Trophoblast cell (in vitro differentiated cells and primary cell): Measurements from ENCODE around the gene ISCU.
"Not testable (repeated sequence)": the region's sequence is repeated elsewhere in the genome, so short reads cannot be mapped to it uniquely, and the experiment has no call there.

Source experiments
- DNase-seq, 2 donors: peaks; one replicate each; pipeline ENCODE4 v3.0.0-alpha.2; 2016
- H2AFZ ChIP-seq: 2 replicates; pipeline ENCODE4 v1.6.1; 2013; ENCODE audit warnings: low read length, moderate library complexity, mild to moderate bottlenecking; ENCODE audit not compliant: insufficient read depth, poor library complexity
- H2AK5ac ChIP-seq: 2 replicates; pipeline ENCODE4 v1.6.1; 2013; ENCODE audit warnings: mild to moderate bottlenecking, low read length
- H2BK120ac ChIP-seq: 2 replicates; pipeline ENCODE4 v1.6.1; 2013; ENCODE audit warnings: low read length, mild to moderate bottlenecking, moderate library complexity; ENCODE audit not compliant: insufficient read depth, poor library complexity
- H2BK12ac ChIP-seq: 2 replicates; pipeline ENCODE4 v1.6.1; 2013; ENCODE audit warnings: mild to moderate bottlenecking, low read length, moderate library complexity
- H2BK5ac ChIP-seq: 2 replicates; pipeline ENCODE4 v1.6.1; 2013; ENCODE audit warnings: low read length, low read depth, moderate library complexity, mild to moderate bottlenecking; ENCODE audit not compliant: poor library complexity
- H3K14ac ChIP-seq: 2 replicates; pipeline ENCODE4 v1.6.1; 2013; ENCODE audit warnings: mild to moderate bottlenecking, low read length
- H3K18ac ChIP-seq: 2 replicates; pipeline ENCODE4 v1.6.1; 2013; ENCODE audit warnings: mild to moderate bottlenecking, low read length
- H3K23ac ChIP-seq: 2 replicates; pipeline ENCODE4 v1.6.1; 2013; ENCODE audit warnings: low read length
- H3K27ac ChIP-seq: 2 replicates; pipeline ENCODE4 v1.5.1; 2013; ENCODE audit warnings: low read depth, mild to moderate bottlenecking, inconsistent platforms, low read length, moderate library complexity
- H3K27me3 ChIP-seq: 2 replicates; pipeline ENCODE4 v1.6.1; 2013; ENCODE audit warnings: inconsistent platforms, mild to moderate bottlenecking, low read length, moderate library complexity; ENCODE audit not compliant: insufficient read depth
- H3K36me3 ChIP-seq, 2 experiments: 1 replicate in 1 of 2; 2 replicates in 1 of 2; pipeline ENCODE4 v1.6.1; 2013; ENCODE audit warnings: low read length in 2 of 2, mild to moderate bottlenecking in 2 of 2, moderate library complexity in 1 of 2; ENCODE audit not compliant: insufficient read depth in 2 of 2, control insufficient read depth in 1 of 2
- H3K4ac ChIP-seq: 2 replicates; pipeline ENCODE4 v1.6.1; 2013; ENCODE audit warnings: low read depth, mild to moderate bottlenecking, low read length, moderate library complexity
- H3K4me1 ChIP-seq, 2 experiments: 1 replicate in 1 of 2; 2 replicates in 1 of 2; pipeline ENCODE4 v1.6.1; 2013; ENCODE audit warnings: low read length in 2 of 2, mild to moderate bottlenecking in 2 of 2, moderate library complexity in 1 of 2; ENCODE audit not compliant: insufficient read depth in 2 of 2, control insufficient read depth in 1 of 2
- H3K4me2 ChIP-seq: 2 replicates; pipeline ENCODE4 v1.6.1; 2013; ENCODE audit warnings: inconsistent platforms, mild to moderate bottlenecking, low read length, moderate library complexity
- H3K4me3 ChIP-seq: 2 replicates; pipeline ENCODE4 v1.5.1; 2013; ENCODE audit warnings: mild to moderate bottlenecking, low read depth, low read length, inconsistent platforms
- H3K79me1 ChIP-seq: one replicate; pipeline ENCODE4 v1.6.1; 2013; ENCODE audit warnings: low read length
- H3K79me2 ChIP-seq: 2 replicates; pipeline ENCODE4 v1.6.1; 2013; ENCODE audit warnings: low read length, mild to moderate bottlenecking; ENCODE audit not compliant: control insufficient read depth, insufficient read depth, poor library complexity
- H3K9ac ChIP-seq: 2 replicates; pipeline ENCODE4 v1.6.1; 2013; ENCODE audit warnings: mild to moderate bottlenecking, low read length
- H3K9me3 ChIP-seq: 2 replicates; pipeline ENCODE4 v1.6.1; 2013; ENCODE audit warnings: low read depth, mild to moderate bottlenecking, control low read depth, inconsistent platforms, low read length; ENCODE audit not compliant: insufficient read depth
- H4K12ac ChIP-seq: 2 replicates; pipeline ENCODE4 v1.6.1; 2013; ENCODE audit warnings: low read depth, mild to moderate bottlenecking, low read length, moderate library complexity
- H4K8ac ChIP-seq: 2 replicates; pipeline ENCODE4 v1.6.1; 2013; ENCODE audit warnings: low read depth, mild to moderate bottlenecking, low read length, moderate library complexity
- H4K91ac ChIP-seq: one replicate; pipeline ENCODE4 v1.6.1; 2013; ENCODE audit warnings: low read depth, mild to moderate bottlenecking, low read length, moderate library complexity
- WGBS: extraction: QIAGEN DNeasy Blood & Tissue Kit; methylation state at CpG from one replicate; pipeline ENCODE4 v1.1.7; 2013; ENCODE audit warnings: missing lambda C conversion rate; ENCODE audit not compliant: insufficient read length, insufficient coverage; ENCODE audit errors: extremely low coverage; 5-methylcytosine and 5-hydroxymethylcytosine counted together

The ISCU gene

GRCh38 chr12:108573317-108573716 is 10.9 kb downstream of the ISCU start:
- Histone ChIP-seq H2BK12ac (no peak overlapping the region), H3K4ac (no peak overlapping the region), H3K18ac (no peak overlapping the region), H3K79me2 (no peaks in the 10 kb centered on the region), H3K9me3 (peaks cover 1% of the 10 kb centered on the region), H3K27me3 (no peaks in the 10 kb centered on the region), H3K14ac (no peak overlapping the region), H3K36me3 (peaks cover 6 to 8% of the 10 kb centered on the region in 2 experiments), H2AFZ (no peak overlapping the region), H3K4me1 (peaks cover 0 to 5% of the 10 kb centered on the region in 2 experiments), H2AK5ac (no peak overlapping the region), H2BK5ac (no peak overlapping the region), H3K9ac (no peak overlapping the region), H2BK120ac (no peak overlapping the region), H4K12ac (no peak overlapping the region), H4K8ac (no peak overlapping the region), H3K79me1 (peaks cover 18% of the 10 kb centered on the region), H3K23ac (no peak overlapping the region), H4K91ac (no peak overlapping the region), H3K27ac (no peak overlapping the region), H3K4me3 (no peak overlapping the region), H3K4me2 (no peak overlapping the region)
- WGBS: no CpG with 5 or more reads among the region's 2 CpGs
- DNase-seq: no peak

- H3K79me1 ChIP-seq: peaks cover 26% of the 10 kb centered on the region
- H3K27me3 ChIP-seq, H4K12ac ChIP-seq, H3K18ac ChIP-seq, H2BK120ac ChIP-seq, H4K91ac ChIP-seq, H3K14ac ChIP-seq, H3K4me2 ChIP-seq, H3K4ac ChIP-seq, H2AK5ac ChIP-seq, DNase-seq, H4K8ac ChIP-seq, H2BK12ac ChIP-seq, H3K79me2 ChIP-seq, H3K9ac ChIP-seq, H2BK5ac ChIP-seq, H3K27ac ChIP-seq, H3K4me3 ChIP-seq, H2AFZ ChIP-seq, H3K36me3 ChIP-seq, H3K9me3 ChIP-seq, H3K23ac ChIP-seq, H3K4me1 ChIP-seq: not testable (repeated sequence)
- WGBS: no CpG with 5 or more reads among the region's 1 CpG
Observed at GRCh38 chr12:108574276-108574675, 11.9 kb downstream of the ISCU start.

GRCh38 chr12:108575199-108575912 is 13.0 kb downstream of the ISCU start:
- H3K79me1 ChIP-seq: peaks cover 36% of the 10 kb centered on the region
- H2BK5ac ChIP-seq: no peak overlapping the region
- no peak overlapping the region for H4K12ac ChIP-seq
- H3K27me3 ChIP-seq: no peaks in the 10 kb centered on the region
- H3K14ac ChIP-seq: no peak overlapping the region
- H4K91ac ChIP-seq: peak overlapping the region; percentile 52
- peaks cover 6% of the 10 kb centered on the region for H3K9me3 ChIP-seq
- H2BK12ac ChIP-seq: peak overlapping the region; percentile 77
- H3K27ac ChIP-seq: no peak overlapping the region
- no peak overlapping the region for H3K4me3 ChIP-seq
- no peak overlapping the region for H2BK120ac ChIP-seq
- H3K79me2 ChIP-seq: peaks cover 2% of the 10 kb centered on the region
- H2AK5ac ChIP-seq: peak overlapping the region; percentile 80
- no peak overlapping the region for H3K4me2 ChIP-seq
- no peaks in the 10 kb centered on the region for H3K36me3 ChIP-seq
- H3K18ac ChIP-seq: no peak overlapping the region
- H2AFZ ChIP-seq: no peak overlapping the region
- H4K8ac ChIP-seq: no peak overlapping the region
- no peak for DNase-seq
- peaks cover 13% of the 10 kb centered on the region in 2 experiments for H3K4me1 ChIP-seq
- H3K4ac ChIP-seq: no peak overlapping the region
- no peak overlapping the region for H3K23ac ChIP-seq
- no CpG with 5 or more reads among the region's 9 CpGs for WGBS
- H3K9ac ChIP-seq: no peak overlapping the region

GRCh38 chr12:108576660-108577234 is 14.4 kb downstream of the ISCU start:
- H4K8ac ChIP-seq: no peak overlapping the region

More at GRCh38 chr12:108576660-108577234, 14.4 kb downstream of the ISCU start:
- Histone ChIP-seq H2AFZ (no peak overlapping the region), H3K4me2 (no peak overlapping the region), H3K27ac (no peak overlapping the region), H3K79me1 (peaks cover 41% of the 10 kb centered on the region), H3K4ac (peak overlapping the region; percentile 39), H3K18ac (peak overlapping the region; percentile 36), H3K36me3 (no peaks in the 10 kb centered on the region), H3K27me3 (no peaks in the 10 kb centered on the region), H2BK120ac (peak overlapping the region; percentile 83), H3K9me3 (peaks cover 6% of the 10 kb centered on the region), H3K14ac (peak overlapping the region; percentile 33), H2BK12ac (peak overlapping the region; percentile 94), H3K23ac (no peak overlapping the region), H3K9ac (no peak overlapping the region), H3K79me2 (peaks cover 8% of the 10 kb centered on the region), H4K91ac (peak overlapping the region; percentile 84), H3K4me1 (peaks cover 15 to 22% of the 10 kb centered on the region in 2 experiments), H3K4me3 (no peak overlapping the region), H4K12ac (no peak overlapping the region), H2BK5ac (no peak overlapping the region), H2AK5ac (peak overlapping the region; percentile 49)
- no CpG with 5 or more reads among the region's 6 CpGs for WGBS
- no peak for DNase-seq
